Measurements from ENCODE around the gene TSPAN6. TPM values are rescaled to one million over a fixed set of nuclear protein-coding genes. Genes with fewer than 3 reads are reported as not detected.

The TSPAN6 gene
- total RNA-seq: 43.1 and 44.6 TPM in 2 replicates
- polyA plus RNA-seq: 53.7 and 65.5 TPM in 2 replicates
- 49.6 and 50.0 TPM in 2 replicates for polyA plus RNA-seq (2011; cell fraction: cytosol; rRNA removed)
- polyA plus RNA-seq (2011; cell fraction: nucleus; rRNA removed): 27.1 and 34.2 TPM in 2 replicates
- polyA plus RNA-seq (2012): 56.7 and 72.5 TPM in 2 replicates
- polyA minus RNA-seq: 50.2 and 54.1 TPM in 2 replicates
- polyA minus RNA-seq (2011; cell fraction: cytosol; rRNA and poly(A)+ RNA removed): 13.7 TPM
- polyA minus RNA-seq (2011; cell fraction: nucleus; rRNA and poly(A)+ RNA removed): 12.6 and 14.1 TPM in 2 replicates
- percentile 70 among the genes with signal in this experiment for Bru-seq, nascent RNA
- BruChase-seq, experiment 1, labeled RNA remaining after a 6-hour chase: percentile 94 among the genes with signal in this experiment
- BruChase-seq, experiment 2, labeled RNA remaining after a 2-hour chase: percentile 83 among the genes with signal in this experiment
- long read RNA-seq, transcript TSPAN6-201 (8 exons, 2,206 nt): major isoform, 159 of 202 reads
- long read RNA-seq, partial matches to known transcripts: 8 of 202 reads
- long read RNA-seq, other reads (novel, unspliced or antisense): 35 of 202 reads

- Histone ChIP-seq H3K9ac (replicated peaks; ENCODE audit: extremely low read depth, insufficient read depth, low read length) (peak within 1 kb of the TSS; percentile 97), H3K4me2 (ENCODE audit: insufficient read depth, low read length) (peak within 1 kb of the TSS; percentile 86), H3K36me3 (ENCODE audit: control insufficient read depth in 2 of 2, extremely low read depth in 1 of 2, insufficient read depth in 2 of 2, low read length in 2 of 2) (peaks cover 0 to 2% of the 10 kb centered on the region in 2 experiments), H3K9me3 (replicated peaks; ENCODE audit: control insufficient read depth, insufficient read depth, low read length) (no peaks in the 10 kb centered on the region), H4K20me1 (replicated peaks; ENCODE audit: control insufficient read depth, extremely low read depth, insufficient read depth, low read length) (no peaks in the 10 kb centered on the region), H3K9me1 (replicated peaks; ENCODE audit: control insufficient read depth, extremely low read depth, insufficient read depth, low read length) (no peaks in the 10 kb centered on the region), H3K4me1 (ENCODE audit: control insufficient read depth, extremely low read depth, insufficient read depth, low read length) (peaks cover 4% of the 10 kb centered on the region), H3K4me3 (replicated peaks in 1 of 3; ENCODE audit: insufficient read depth in 1 of 3, low read depth in 1 of 3, low read length in 3 of 3) (peak within 1 kb of the TSS; percentile 69 to 86 (median 81)), H3K27me3 (ENCODE audit: control insufficient read depth in 2 of 2, insufficient read depth in 2 of 2, low read length in 2 of 2) (no peaks in the 10 kb centered on the region), H3K27ac (ENCODE audit: insufficient read depth, low read depth, low read length) (peak within 1 kb of the TSS; percentile 78), H3K79me2 (ENCODE audit: control insufficient read depth, insufficient read depth, low read length) (peaks cover 3% of the 10 kb centered on the region), H2AFZ (ENCODE audit: low read depth, low read length) (peak within 1 kb of the TSS; percentile 83)
- ChIA-PET POLR2A (interaction anchor here (0.6 to 1.4 kb wide), 3 partner anchors 13 to 21 kb away, joined by 5 to 7 read pairs (median 6); no protein-coding TSS in a partner anchor), CTCF (interaction anchor here (0.7 to 2.7 kb wide), 20 partner anchors 10 to 189 kb away, joined by 3 to 48 read pairs (median 6); no protein-coding TSS in a partner anchor)
- dilution Hi-C loops (cut with MboI; ENCODE audit: extremely low pct_ligation_motif_present, low sequenced_read_pairs): no loop called here
- DNase-seq (ENCODE audit: low read depth, low spot score) (peak; percentile 84), FAIRE-seq (peak; percentile 99)
- TF ChIP-seq POLR2AphosphoS5 (IDR thresholded peaks at IDR 0.05; ENCODE audit: insufficient read depth, low read depth, low read length) (no peak), GATA2 (IDR thresholded peaks at IDR 0.05; ENCODE audit: insufficient read depth, insufficient read length, low read depth, low read length) (no peak), EZH2 (IDR thresholded peaks at IDR 0.05; ENCODE audit: borderline replicate concordance, low read depth, low read length, severe bottlenecking) (no peak), MYC (IDR thresholded peaks at IDR 0.05; ENCODE audit: low read depth, low read length) (no peak), POLR2A (IDR thresholded peaks at IDR 0.05; ENCODE audit: low read depth, low read length) (peak; percentile 25), FOS (IDR thresholded peaks at IDR 0.05; ENCODE audit: borderline replicate concordance, insufficient read depth, low read length) (no peak), CTCF (IDR thresholded peaks at IDR 0.05; ENCODE audit: extremely low read depth in 1 of 2, insufficient read depth in 1 of 2, low read depth in 1 of 2, low read length in 2 of 2) (peak; percentile 41 to 55), JUN (IDR thresholded peaks at IDR 0.05; ENCODE audit: borderline replicate concordance, insufficient read depth, insufficient read length, low read depth) (no peak), MAX (IDR thresholded peaks at IDR 0.05; ENCODE audit: insufficient read depth, insufficient read length) (no peak)
- intact Hi-C loops (cut with micrococcal nuclease): loop anchor here (1.0 to 2.0 kb wide), 2 partner anchors 8 to 22 kb away; partner anchors contain the start of gene SRPX2
- BruUV-seq (replicated peaks): TSS peak; percentile 35
Measured at GRCh38 chrX:100636321-100636991, at the start of gene TSPAN6. TSPAN6 (minus strand) TSS chrX:100636806; CDS start chrX:100636694, 112 bp downstream.

Measured in endothelial cell of umbilical vein (primary cell).